Kidney glomerular epithelial cell (primary cell): Measurements from ENCODE around the gene GNAI1.

Source experiments
- DNase-seq: peaks from one replicate; lab custom pipeline; 2025; lab: John Stamatoyannopoulos, UW

GNAI1 gene

GRCh38 chr7:80253237-80253636 lies 118.6 kb downstream of the GNAI1 start:
- DNase-seq = no peak

- no peak for DNase-seq
Measured at GRCh38 chr7:80253653-80254052, 119.0 kb downstream of the GNAI1 start.

GRCh38 chr7:80255656-80256055 lies 121.0 kb downstream of the GNAI1 start:
- DNase-seq = no peak

GRCh38 chr7:80257756-80258155 lies 123.1 kb downstream of the GNAI1 start:
- DNase-seq = no peak

- DNase-seq = no peak
Measured at GRCh38 chr7:80260606-80261005, 126.0 kb downstream of the GNAI1 start.

- no peak for DNase-seq
Measured at GRCh38 chr7:80263333-80263732, 128.7 kb downstream of the GNAI1 start.

- no peak for DNase-seq
Measured at GRCh38 chr7:80263821-80264220, 129.2 kb downstream of the GNAI1 start.

- DNase-seq = no peak
Measured at GRCh38 chr7:80264769-80265495, 130.3 kb downstream of the GNAI1 start.

GRCh38 chr7:80272560-80273239 lies 138.1 kb downstream of the GNAI1 start:
- DNase-seq = no peak

DNA sequence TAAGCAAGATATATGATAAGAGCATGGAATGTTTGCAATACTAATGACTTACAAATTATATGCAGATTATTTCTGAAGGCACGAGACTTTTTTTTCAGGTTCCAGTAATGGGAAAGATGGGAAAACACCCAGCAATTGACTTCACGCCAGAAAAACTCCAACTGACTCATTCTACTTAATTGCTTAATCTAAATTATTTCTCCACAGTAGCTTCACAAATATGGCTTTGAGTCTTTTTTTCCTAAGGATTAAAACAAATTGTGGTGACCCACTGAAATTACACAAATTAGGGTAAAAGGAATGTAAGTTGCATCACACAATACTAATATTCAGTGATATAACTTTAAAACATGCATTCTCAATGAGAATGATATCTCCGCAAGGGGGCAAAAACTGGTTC lies 138.7 kb downstream of the GNAI1 start:
- DNase-seq = peak; percentile 17

DNA sequence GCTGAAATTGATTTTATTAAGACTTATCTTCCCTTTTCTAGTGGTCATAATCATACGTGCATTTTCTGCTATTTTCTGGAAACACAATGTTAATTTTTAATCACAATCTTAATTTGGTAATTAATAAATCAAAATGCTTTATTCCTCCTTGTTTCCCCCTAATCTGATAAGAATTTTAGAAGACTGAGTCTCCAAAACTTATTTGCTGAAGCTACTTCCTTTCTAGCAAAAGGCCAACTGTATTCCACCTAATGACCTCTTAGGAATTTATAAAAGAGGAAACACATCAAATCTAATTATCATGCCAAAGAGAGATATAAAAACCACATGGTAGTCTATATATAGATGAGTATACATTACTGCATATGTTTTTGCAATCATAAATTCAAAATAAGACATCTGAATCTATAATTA lies 140.6 kb downstream of the GNAI1 start:
- no peak for DNase-seq
